HepG2 (cell line): ENCODE data around the gene ARHGAP30. TPM values are rescaled to one million over a fixed set of nuclear protein-coding genes. Genes with fewer than 3 reads are reported as not detected.

Experiments
- CEBPB ChIP-seq: IDR thresholded peaks from 2 replicates; pipeline ENCODE4 v1.6.1; 2011; ENCODE audit warnings: low read depth, low read length, improper control_type of control experiment, borderline replicate concordance
- HES4 ChIP-seq: sonication (generic); formaldehyde crosslinking; IDR thresholded peaks from 2 replicates; pipeline ENCODE4 v1.9.0; 2021; ENCODE audit warnings: mild to moderate bottlenecking, missing genetic modification reagents, borderline replicate concordance
- HOXA9 ChIP-seq: sonication (generic); formaldehyde crosslinking; IDR thresholded peaks from 2 replicates; pipeline ENCODE4 v1.8.1; 2022; ENCODE audit warnings: missing genetic modification reagents, mild to moderate bottlenecking, moderate library complexity, borderline replicate concordance
- KLF16 ChIP-seq, 2 experiments: sonication (generic) in 1 of 2; formaldehyde crosslinking in 1 of 2; IDR thresholded peaks; 2 replicates each; pipeline versions ENCODE4 v1.6.1 to v1.8.0; 2016 to 2023; ENCODE audit warnings: missing genetic modification reagents in 2 of 2, missing compliant biosample characterization in 1 of 2
- KLF6 ChIP-seq: IDR thresholded peaks from 2 replicates; pipeline ENCODE4 v1.8.0; 2016; ENCODE audit warnings: missing biosample characterization, missing genetic modification reagents
- MYNN ChIP-seq: sonication (generic); formaldehyde crosslinking; IDR thresholded peaks from 2 replicates; pipeline ENCODE4 v1.4.0; 2020; ENCODE audit warnings: mild to moderate bottlenecking, low read depth, missing genetic modification reagents
- NR0B2 ChIP-seq: sonication (generic); formaldehyde crosslinking; IDR thresholded peaks from 2 replicates; pipeline ENCODE4 v1.4.0; 2020; ENCODE audit warnings: mild to moderate bottlenecking, missing genetic modification reagents
- NR2F1 ChIP-seq, 2 experiments: fragments of 450-650 bp in 1 of 2; formaldehyde crosslinking in 1 of 2; IDR thresholded peaks; 2 replicates each; pipeline versions ENCODE4 v1.5.0 to v1.6.1; 2016 to 2020; ENCODE audit warnings: mild to moderate bottlenecking in 1 of 2, missing compliant biosample characterization in 1 of 2, missing genetic modification reagents in 1 of 2, moderate library complexity in 1 of 2
- PHF5A ChIP-seq: IDR thresholded peaks from one replicate; pipeline ENCODE4 v1.6.1; 2018; ENCODE audit warnings: low read depth, missing genetic modification reagents; ENCODE audit not compliant: unreplicated experiment
- STAG1 ChIP-seq: sonication (generic); formaldehyde crosslinking; IDR thresholded peaks from 2 replicates; pipeline ENCODE4 v1.4.0; 2020; ENCODE audit warnings: missing genetic modification reagents
- TFAP4 ChIP-seq: sonication (generic); IDR thresholded peaks from 2 replicates; pipeline ENCODE4 v1.6.1; 2016; ENCODE audit warnings: low read depth, borderline replicate concordance
- ZBTB8A ChIP-seq: sonication (generic); formaldehyde crosslinking; IDR thresholded peaks from 2 replicates; pipeline ENCODE4 v1.4.0; 2020; ENCODE audit warnings: mild to moderate bottlenecking, low read depth, missing genetic modification reagents, borderline replicate concordance
- ZFP41 ChIP-seq: sonication (generic); formaldehyde crosslinking; IDR thresholded peaks from 2 replicates; pipeline ENCODE4 v1.4.0; 2020; ENCODE audit warnings: mild to moderate bottlenecking, missing genetic modification reagents, borderline replicate concordance
- ZFY ChIP-seq: sonication (generic); formaldehyde crosslinking; IDR thresholded peaks from 2 replicates; pipeline ENCODE4 v1.4.0; 2020; ENCODE audit warnings: missing genetic modification reagents
- ZMAT3 ChIP-seq: sonication (generic); formaldehyde crosslinking; conservative IDR thresholded peaks from 2 replicates; pipeline ENCODE4 v1.7.0; 2021; ENCODE audit warnings: missing genetic modification reagents
- ZNF101 ChIP-seq: sonication (generic); formaldehyde crosslinking; IDR thresholded peaks from 2 replicates; pipeline ENCODE4 v1.4.0; 2020; ENCODE audit warnings: mild to moderate bottlenecking, low read depth, missing genetic modification reagents, borderline replicate concordance
- ZNF275 ChIP-seq: sonication (generic); formaldehyde crosslinking; IDR thresholded peaks from 2 replicates; pipeline ENCODE4 v1.8.0; 2022; ENCODE audit warnings: missing genetic modification reagents, mild to moderate bottlenecking, inconsistent platforms, borderline replicate concordance
- ZNF331 ChIP-seq: sonication (generic); formaldehyde crosslinking; IDR thresholded peaks from 2 replicates; pipeline ENCODE4 v1.4.0; 2020; ENCODE audit warnings: missing genetic modification reagents
- ZNF605 ChIP-seq: sonication (generic); formaldehyde crosslinking; IDR thresholded peaks from 2 replicates; pipeline ENCODE4 v1.8.0; 2022; ENCODE audit warnings: mild to moderate bottlenecking, missing genetic modification reagents
- ZNF703 ChIP-seq: sonication (generic); formaldehyde crosslinking; IDR thresholded peaks from 2 replicates; pipeline ENCODE4 v1.5.1; 2020; ENCODE audit warnings: missing genetic modification reagents, mild to moderate bottlenecking, moderate library complexity, borderline replicate concordance
- ZNF709 ChIP-seq: sonication (generic); formaldehyde crosslinking; IDR thresholded peaks from 2 replicates; pipeline ENCODE4 v1.5.0; 2020; ENCODE audit warnings: mild to moderate bottlenecking, missing genetic modification reagents
- ZNF766 ChIP-seq: sonication (generic); formaldehyde crosslinking; IDR thresholded peaks from 2 replicates; pipeline ENCODE4 v1.5.0; 2020; ENCODE audit warnings: missing genetic modification reagents, borderline replicate concordance
- ZNF879 ChIP-seq: sonication (generic); formaldehyde crosslinking; IDR thresholded peaks from 2 replicates; pipeline ENCODE4 v1.8.1; 2023; ENCODE audit warnings: missing genetic modification reagents
- ZZZ3 ChIP-seq: sonication (generic); formaldehyde crosslinking; IDR thresholded peaks from 2 replicates; pipeline ENCODE4 v1.4.0; 2020; ENCODE audit warnings: missing genetic modification reagents, mild to moderate bottlenecking, borderline replicate concordance
- polyA plus RNA-seq, 8 experiments: library from polyadenylated mRNA; depleted of rRNA in 3 of 8; stranded (reverse) in 7 of 8; unstranded in 1 of 8; fragments of >200 nt; fragmentation: Illumina TruSeq in 4 of 8; extraction: Trizol in 4 of 8; gene quantifications; 2 replicates each; pipeline versions ENCODE4 v1.2.1 to v1.2.3, GENCODE V29; 2011 to 2016; ENCODE audit warnings: low read depth in 4 of 8, missing spikeins in 1 of 8, mixed read lengths in 1 of 8; ENCODE audit not compliant: insufficient read depth in 1 of 8
- total RNA-seq, 5 experiments: library from RNA; depleted of rRNA; stranded (reverse); fragments of >200 nt; fragmentation: Illumina TruSeq; extraction: Trizol; gene quantifications; 2 replicates each; pipeline ENCODE4 v1.2.3, GENCODE V29; 2016; ENCODE audit warnings: low read depth in 1 of 5
- TF ChIP-seq, protein P1 (sequence below): sonication (generic); formaldehyde crosslinking; IDR thresholded peaks from 2 replicates; pipeline ENCODE4 v1.5.0; 2020; ENCODE audit warnings: mild to moderate bottlenecking, missing genetic modification reagents, borderline replicate concordance

Gene ARHGAP30
- total and polyA plus RNA-seq, 2 of the 13 experiments (the other 11 are each of a cell fraction or from before 2014, with no cell fraction given), result 0.13 to 0.20 TPM

DNA sequence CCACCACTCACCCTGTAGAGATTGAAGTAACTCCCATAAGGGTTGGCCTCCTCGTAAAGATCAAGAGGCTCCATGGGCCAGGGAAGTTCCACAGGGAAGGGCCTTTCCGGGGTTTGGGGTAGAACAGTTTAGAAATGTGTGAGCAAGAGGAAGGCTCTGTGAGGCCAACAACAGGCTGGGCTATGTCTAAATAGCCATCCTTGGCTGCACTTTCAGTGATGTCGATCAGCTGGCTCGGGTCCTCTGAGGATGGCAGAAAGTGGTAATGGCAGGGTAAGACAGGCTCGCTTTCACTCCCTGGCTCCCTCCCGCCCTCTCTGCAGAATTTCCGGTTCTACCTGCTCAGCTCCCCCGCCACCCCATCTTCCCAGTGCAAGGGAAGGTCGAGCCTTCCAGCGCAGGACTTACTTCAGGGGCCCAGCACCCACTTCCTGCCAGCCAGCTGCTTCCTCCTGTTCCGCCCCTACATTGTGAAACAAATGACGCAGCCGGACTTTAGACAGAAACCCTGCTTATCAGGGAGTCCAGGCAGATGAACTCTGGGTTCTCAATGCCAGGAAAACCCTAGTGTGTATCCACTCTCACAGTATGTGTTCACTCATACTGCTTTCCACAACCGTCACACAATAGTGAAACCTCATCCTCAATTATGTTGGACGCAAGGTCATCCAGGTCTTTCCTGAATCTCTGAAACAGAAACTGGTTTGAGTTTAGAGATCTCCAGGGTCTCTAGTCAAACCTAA lies 56.0 kb downstream of the ARHGAP30 start (continued):
- no peak; the same call in 1 of the 2 replicates for TF ChIP-seq ZNF101 (CRISPR knock-in tag)
- peak; percentile 99 for TF ChIP-seq TFAP4
- peak; percentile 90 for TF ChIP-seq ZNF331 (CRISPR knock-in tag)
- TF ChIP-seq NR0B2 (CRISPR knock-in tag), result peak; percentile 78
- TF ChIP-seq ZFP41 (CRISPR knock-in tag), result no peak
- TF ChIP-seq ZNF605 (CRISPR knock-in tag), result peak; percentile 90
- TF ChIP-seq PHF5A (CRISPR knock-in tag), result peak; percentile 65
- no peak for TF ChIP-seq ZNF766 (CRISPR knock-in tag)
- TF ChIP-seq ZBTB8A (CRISPR knock-in tag), result no peak
- TF ChIP-seq ZNF275 (CRISPR knock-in tag), result no peak
- TF ChIP-seq ZZZ3 (CRISPR knock-in tag), result peak; percentile 58; the same call in 1 of the 2 replicates
- TF ChIP-seq ZNF879, result no peak
- peak; percentile 58 for TF ChIP-seq ZMAT3
- TF ChIP-seq HOXA9, result no peak
- TF ChIP-seq STAG1 (CRISPR knock-in tag), result no peak
- peak; percentile 98 for TF ChIP-seq CEBPB
- TF ChIP-seq NR2F1 (CRISPR knock-in tag; IDR thresholded peaks at IDR 0.05), result peak in 1 of 2 experiments; percentile 45; a peak in 1 of 4 replicates
- TF ChIP-seq, protein P1, sequence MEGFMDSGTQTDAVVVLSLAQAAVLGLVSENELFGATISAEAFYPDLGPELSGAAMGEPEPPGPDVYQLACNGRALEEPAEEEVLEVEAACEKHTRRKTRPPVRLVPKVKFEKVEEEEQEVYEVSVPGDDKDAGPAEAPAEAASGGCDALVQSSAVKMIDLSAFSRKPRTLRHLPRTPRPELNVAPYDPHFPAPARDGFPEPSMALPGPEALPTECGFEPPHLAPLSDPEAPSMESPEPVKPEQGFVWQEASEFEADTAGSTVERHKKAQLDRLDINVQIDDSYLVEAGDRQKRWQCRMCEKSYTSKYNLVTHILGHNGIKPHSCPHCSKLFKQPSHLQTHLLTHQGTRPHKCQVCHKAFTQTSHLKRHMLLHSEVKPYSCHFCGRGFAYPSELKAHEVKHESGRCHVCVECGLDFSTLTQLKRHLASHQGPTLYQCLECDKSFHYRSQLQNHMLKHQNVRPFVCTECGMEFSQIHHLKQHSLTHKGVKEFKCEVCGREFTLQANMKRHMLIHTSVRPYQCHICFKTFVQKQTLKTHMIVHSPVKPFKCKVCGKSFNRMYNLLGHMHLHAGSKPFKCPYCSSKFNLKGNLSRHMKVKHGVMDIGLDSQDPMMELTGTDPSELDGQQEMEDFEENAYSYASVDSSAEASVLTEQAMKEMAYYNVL, result peak; percentile 73; the same call in 1 of the 2 replicates
- no peak; the same call in 1 of the 2 replicates for TF ChIP-seq MYNN (CRISPR knock-in tag)
- TF ChIP-seq KLF6 (CRISPR knock-in tag), result peak; percentile 77
- no peak for TF ChIP-seq ZNF703 (CRISPR knock-in tag)
- peak in 1 of 2 experiments; percentile 96; a peak in 1 of 4 replicates for TF ChIP-seq KLF16 (CRISPR knock-in tag; IDR thresholded peaks at IDR 0.05)
- TF ChIP-seq ZFY (CRISPR knock-in tag), result peak; percentile 52
- peak; percentile 39; the same call in 1 of the 2 replicates for TF ChIP-seq ZNF709 (CRISPR knock-in tag)
- 0 out of 2 replicates have a peak, but pooled peaks have one; percentile 73 for TF ChIP-seq HES4 (CRISPR knock-in tag)
